ENCODE data around the gene MICAL3.

MICAL3 gene

DNA sequence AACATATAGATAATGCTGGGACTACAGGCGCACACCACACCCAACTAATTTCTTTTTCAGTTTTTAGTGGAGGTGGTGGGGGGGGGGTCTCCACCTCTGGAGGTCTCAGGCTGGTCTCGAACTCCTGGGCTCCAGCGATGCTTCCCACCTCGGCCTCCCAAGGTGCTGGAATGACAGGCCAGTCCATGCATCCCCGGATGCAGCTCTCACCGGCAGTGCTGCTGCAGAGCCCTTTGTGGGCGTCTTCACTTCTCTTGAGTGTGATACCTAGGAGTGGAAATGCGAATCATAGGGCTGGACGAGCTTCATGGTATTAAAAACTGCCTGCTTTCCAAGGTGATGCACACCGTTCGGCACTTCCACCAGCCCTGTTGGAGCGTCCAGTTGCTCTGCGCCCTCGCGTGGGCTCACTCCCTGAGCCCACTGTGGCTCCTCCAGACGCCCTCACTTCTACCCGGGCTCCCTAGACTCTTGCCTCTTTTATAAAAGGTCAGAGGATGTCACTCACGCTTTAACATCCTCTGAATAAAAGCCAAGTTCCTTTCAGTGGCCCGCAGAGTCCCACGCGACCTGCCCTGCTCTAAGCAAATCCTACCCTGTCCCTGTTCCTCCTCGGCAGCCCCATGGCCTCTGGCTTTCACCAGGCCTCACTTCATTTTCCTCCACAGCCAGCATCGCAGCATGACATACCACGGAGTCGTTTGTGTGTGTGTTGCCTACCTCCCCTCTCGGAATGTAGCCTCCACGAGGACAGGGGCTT, 249.3 kb downstream of the MICAL3 start:
- ChIA-PET POLR2A (interaction anchor here (0.6 to 1.9 kb wide), 3 partner anchors 10 to 124 kb away, joined by 3 to 6 read pairs (median 6); no protein-coding TSS in a partner anchor), CTCF (interaction anchor here (1.2 kb wide), 1 partner anchor 10 kb away, joined by 4 read pairs; no protein-coding TSS in a partner anchor)
- no peak for DNase-seq (ENCODE audit: extremely low spot score)
- no peak for TF ChIP-seq SP1 (IDR thresholded peaks at IDR 0.05)
- no peak for TF ChIP-seq CTBP1 (IDR thresholded peaks at IDR 0.05; ENCODE audit: borderline replicate concordance)
- no peak for TF ChIP-seq FOXA1 (IDR thresholded peaks at IDR 0.05)
- TF ChIP-seq TARDBP (IDR thresholded peaks at IDR 0.05): no peak
- TF ChIP-seq HDGF (IDR thresholded peaks at IDR 0.05; ENCODE audit: borderline replicate concordance): no peak
- TF ChIP-seq LEF1 (IDR thresholded peaks at IDR 0.05; ENCODE audit: borderline replicate concordance): no peak
- no peak for TF ChIP-seq FOXK2 (IDR thresholded peaks at IDR 0.05)
- no peak for TF ChIP-seq ARNT (IDR thresholded peaks at IDR 0.05)
- no peak for TF ChIP-seq SUZ12 (IDR thresholded peaks at IDR 0.05)
- TF ChIP-seq ELF4 (IDR thresholded peaks at IDR 0.05): no peak
- TF ChIP-seq ZNF384 (IDR thresholded peaks at IDR 0.05): no peak

DNA sequence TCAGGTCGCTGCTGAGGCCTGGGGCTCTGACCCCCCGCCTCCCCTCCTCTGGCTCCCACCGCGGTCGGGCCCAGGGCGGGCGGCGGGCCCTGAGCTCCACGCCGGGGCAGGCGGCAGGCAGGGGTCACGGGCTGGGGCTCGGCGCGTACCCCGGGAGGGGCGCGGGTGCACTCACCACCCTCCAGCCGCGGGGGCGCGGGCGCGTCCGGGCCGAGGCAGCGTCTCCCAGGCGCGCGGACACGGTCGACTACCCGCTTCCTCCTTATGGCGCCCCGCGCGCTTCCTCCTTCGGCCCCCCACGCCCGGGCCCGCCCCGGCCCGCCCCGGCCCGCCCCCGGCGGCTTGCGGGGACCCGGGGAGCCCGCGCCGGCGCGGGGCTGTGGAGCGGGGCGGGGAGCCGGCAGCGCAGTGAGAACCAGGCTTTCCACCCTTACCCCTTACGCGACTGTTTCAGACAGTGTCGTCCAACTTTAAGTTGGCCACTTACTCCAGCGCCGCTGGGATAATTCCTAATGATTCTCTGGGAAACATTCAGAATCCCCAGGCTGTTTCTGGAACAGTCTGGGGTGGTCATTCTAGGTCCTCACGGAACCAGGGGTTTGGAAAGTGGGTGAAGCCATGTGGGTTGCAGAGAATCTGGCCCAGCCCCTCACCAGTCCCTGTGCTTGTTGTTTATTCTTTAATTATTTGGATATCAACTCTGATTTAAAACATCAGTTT, 250.0 kb downstream of the MICAL3 start, which contains the start of gene BID:
Gene BID (minus strand): TSS at position 264 of the 720 bp plus-strand sequence. CDS start 24,353 bp downstream, outside the sequence.
- TF ChIP-seq NFRKB (IDR thresholded peaks at IDR 0.05): no peak
- no peak for TF ChIP-seq L3MBTL2 (conservative IDR thresholded peaks at IDR 0.05)
- no peak for TF ChIP-seq ZNF384 (IDR thresholded peaks at IDR 0.05)
- TF ChIP-seq TARDBP (IDR thresholded peaks at IDR 0.05): no peak
- TF ChIP-seq BHLHE40 (IDR thresholded peaks at IDR 0.05; ENCODE audit: borderline replicate concordance): no peak
- no peak for TF ChIP-seq ARNT (IDR thresholded peaks at IDR 0.05)
- no peak for TF ChIP-seq FOXM1 (IDR thresholded peaks at IDR 0.05; ENCODE audit: borderline replicate concordance)
- no peak for TF ChIP-seq ELF4 (IDR thresholded peaks at IDR 0.05)
- peak; percentile 54 for DNase-seq (ENCODE audit: extremely low spot score)
- ChIA-PET CTCF (interaction anchor here (1.2 to 1.3 kb wide), 2 partner anchors 11 to 32 kb away, joined by 3 to 4 read pairs; no protein-coding TSS in a partner anchor), POLR2A (interaction anchor here (0.6 to 1.9 kb wide), 5 partner anchors 10 to 124 kb away, joined by 3 to 16 read pairs (median 6); no protein-coding TSS in a partner anchor)

DNA sequence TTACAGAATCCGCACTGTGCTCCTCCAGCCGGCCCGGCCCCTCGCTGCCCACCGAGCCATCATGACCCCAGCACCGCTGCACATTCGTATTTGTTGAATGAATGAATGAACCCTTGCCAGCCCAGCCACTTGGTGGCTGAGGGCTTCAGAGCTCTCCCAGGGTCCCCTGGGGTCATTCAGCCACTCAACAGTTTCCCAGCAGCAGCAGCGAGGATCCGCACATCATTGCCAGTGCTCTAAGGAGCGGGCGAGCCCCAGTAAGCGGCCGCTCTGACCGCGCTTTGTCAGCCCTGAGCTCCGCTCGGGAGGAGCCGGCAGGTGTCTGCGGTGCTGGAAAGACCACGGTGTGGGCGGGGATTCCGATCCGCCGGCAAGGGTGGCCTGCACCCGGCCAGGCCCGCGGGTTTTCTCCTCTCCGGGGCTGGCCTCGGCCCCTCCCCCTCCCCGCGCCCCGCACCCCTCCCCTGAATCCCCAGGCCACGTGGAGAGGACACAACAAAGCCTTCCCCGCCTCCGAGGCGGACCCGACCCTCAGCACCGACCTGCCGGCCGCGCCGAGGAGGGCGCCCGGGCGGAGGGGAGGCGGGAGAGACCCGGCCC, 250.7 kb downstream of the MICAL3 start:
- ChIA-PET CTCF (interaction anchor here (0.8 to 2.2 kb wide), 3 partner anchors 8 to 31 kb away, joined by 3 to 10 read pairs (median 3); no protein-coding TSS in a partner anchor), POLR2A (interaction anchor here (0.7 to 1.9 kb wide), 5 partner anchors 9 to 31 kb away, joined by 3 to 16 read pairs (median 6); no protein-coding TSS in a partner anchor)
- TF ChIP-seq BHLHE40 (IDR thresholded peaks at IDR 0.05; ENCODE audit: borderline replicate concordance) (no peak), CTBP1 (IDR thresholded peaks at IDR 0.05; ENCODE audit: borderline replicate concordance) (peak; percentile 12; the same call in 1 of the 2 replicates)
- peak; percentile 67 for DNase-seq (ENCODE audit: extremely low spot score)

DNA sequence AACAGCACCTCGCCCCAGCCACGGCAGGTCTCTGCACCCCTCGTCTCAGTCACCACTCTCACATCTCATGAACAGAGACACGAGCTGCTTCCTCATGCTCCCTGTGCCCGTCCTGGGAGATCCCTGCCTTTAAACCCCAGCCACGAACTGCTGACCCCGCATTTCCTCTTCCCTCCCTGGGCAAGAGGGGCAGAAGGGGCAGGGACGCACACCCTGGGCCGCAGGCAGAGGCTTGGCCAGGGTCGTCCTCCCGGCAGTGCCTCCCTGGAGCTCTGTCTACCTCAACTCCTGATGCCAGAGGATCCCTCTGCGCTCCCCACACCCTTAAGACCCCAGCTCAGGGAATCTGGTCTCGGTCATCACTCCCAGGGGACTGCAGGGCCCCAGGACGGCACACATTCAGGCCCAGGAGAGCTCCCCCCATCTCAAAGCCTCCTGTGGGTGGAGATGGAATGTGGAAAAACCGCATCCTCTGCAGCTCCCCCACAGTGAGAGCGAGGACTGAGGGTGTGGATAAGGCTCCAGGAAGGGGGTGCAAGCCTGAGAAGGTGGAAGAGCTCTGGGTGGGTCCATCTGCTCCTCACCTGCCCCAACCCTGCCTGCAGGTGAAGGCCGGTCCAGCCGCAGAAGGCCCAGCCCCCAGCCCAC, 251.3 kb downstream of the MICAL3 start:
- ChIA-PET CTCF (interaction anchor here (0.5 to 2.2 kb wide), 5 partner anchors 8 to 1300 kb away, joined by 3 to 10 read pairs (median 3); no protein-coding TSS in a partner anchor), POLR2A (interaction anchor here (0.7 to 1.9 kb wide), 5 partner anchors 8 to 30 kb away, joined by 3 to 16 read pairs (median 6); no protein-coding TSS in a partner anchor)
- DNase-seq (ENCODE audit: extremely low spot score): no peak
- no peak for TF ChIP-seq HDGF (IDR thresholded peaks at IDR 0.05; ENCODE audit: borderline replicate concordance)
- TF ChIP-seq FOXM1 (IDR thresholded peaks at IDR 0.05; ENCODE audit: borderline replicate concordance): no peak
- no peak for TF ChIP-seq SUZ12 (IDR thresholded peaks at IDR 0.05)
- TF ChIP-seq FOXA1 (IDR thresholded peaks at IDR 0.05): no peak
- TF ChIP-seq BHLHE40 (IDR thresholded peaks at IDR 0.05; ENCODE audit: borderline replicate concordance): no peak
- TF ChIP-seq ARNT (IDR thresholded peaks at IDR 0.05): no peak
- no peak for TF ChIP-seq FOXK2 (IDR thresholded peaks at IDR 0.05)
- no peak for TF ChIP-seq ZNF384 (IDR thresholded peaks at IDR 0.05)
- TF ChIP-seq SP1 (IDR thresholded peaks at IDR 0.05): no peak

DNA sequence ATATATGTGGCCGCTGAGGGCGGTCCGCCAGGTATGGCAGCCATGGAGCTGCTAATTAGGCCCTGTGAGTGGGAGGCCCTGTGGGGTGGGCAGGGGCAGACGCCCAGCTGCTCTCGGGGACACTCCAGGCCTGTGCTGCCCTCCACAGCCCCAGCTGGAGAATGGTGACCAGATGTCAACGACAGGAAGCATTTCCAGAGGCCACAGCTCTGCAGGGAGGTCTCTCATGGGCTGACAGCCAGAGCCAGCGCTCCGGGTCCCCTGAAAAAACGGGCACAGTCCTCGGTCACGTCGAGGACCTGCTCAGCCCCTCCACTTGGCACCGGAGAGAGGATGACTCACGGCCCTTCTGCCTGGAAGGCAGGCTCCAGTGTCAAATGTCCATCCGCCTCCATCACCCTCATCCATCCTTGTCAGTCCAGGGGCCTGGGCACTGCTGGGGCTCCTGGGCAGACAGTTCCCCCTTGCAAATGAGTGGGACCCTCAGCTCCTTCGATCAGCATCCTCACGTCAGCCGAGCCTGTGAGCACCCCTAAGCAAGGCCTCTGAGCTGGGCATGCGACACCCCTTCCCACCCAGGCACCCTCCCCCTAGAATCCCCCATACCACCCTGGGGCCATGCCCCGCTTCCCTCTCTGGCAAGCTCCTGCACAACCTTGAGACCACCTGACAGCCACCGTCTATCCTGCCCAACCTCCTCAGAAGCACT, 252.0 kb downstream of the MICAL3 start:
- no peak for TF ChIP-seq NFRKB (IDR thresholded peaks at IDR 0.05)
- TF ChIP-seq, protein P1, sequence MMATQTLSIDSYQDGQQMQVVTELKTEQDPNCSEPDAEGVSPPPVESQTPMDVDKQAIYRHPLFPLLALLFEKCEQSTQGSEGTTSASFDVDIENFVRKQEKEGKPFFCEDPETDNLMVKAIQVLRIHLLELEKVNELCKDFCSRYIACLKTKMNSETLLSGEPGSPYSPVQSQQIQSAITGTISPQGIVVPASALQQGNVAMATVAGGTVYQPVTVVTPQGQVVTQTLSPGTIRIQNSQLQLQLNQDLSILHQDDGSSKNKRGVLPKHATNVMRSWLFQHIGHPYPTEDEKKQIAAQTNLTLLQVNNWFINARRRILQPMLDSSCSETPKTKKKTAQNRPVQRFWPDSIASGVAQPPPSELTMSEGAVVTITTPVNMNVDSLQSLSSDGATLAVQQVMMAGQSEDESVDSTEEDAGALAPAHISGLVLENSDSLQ (IDR thresholded peaks at IDR 0.05): peak; percentile 42
- DNase-seq (ENCODE audit: extremely low spot score): no peak
- CTCF ChIA-PET: interaction anchor here (0.5 to 2.2 kb wide), 5 partner anchors 10 to 1301 kb away, joined by 3 to 10 read pairs (median 4); no protein-coding TSS in a partner anchor
- POLR2A ChIA-PET: interaction anchor here (1.0 kb wide), 1 partner anchor 13 kb away, joined by 3 read pairs; no protein-coding TSS in a partner anchor
